Thymus (tissue), 11 donors: Measurements from ENCODE around the gene DHPS. TPM values are rescaled to one million over a fixed set of nuclear protein-coding genes. Genes with fewer than 3 reads are reported as not detected.

Experiments
- DNase-seq, 9 donors: peaks; one replicate each; pipeline ENCODE4 v3.0.0-alpha.2; 2013; ENCODE audit warnings: low spot score in 9 of 9, low read depth in 6 of 9, missing footprints in 1 of 9
- H3K27ac ChIP-seq, 2 donors: one replicate each; pipeline ENCODE4 v1.5.1; 2013; ENCODE audit warnings: control low read depth in 1 of 2, low read depth in 1 of 2, low read length in 1 of 2, mild to moderate bottlenecking in 1 of 2, moderate library complexity in 1 of 2
- H3K27me3 ChIP-seq, 2 donors: one replicate each; pipeline ENCODE4 v1.5.1; 2013; ENCODE audit warnings: low read length in 1 of 2; ENCODE audit not compliant: control insufficient read depth in 2 of 2, insufficient read depth in 1 of 2
- H3K36me3 ChIP-seq, 2 donors: one replicate each; pipeline ENCODE4 v1.5.1; 2013; ENCODE audit warnings: low read length in 1 of 2, mild to moderate bottlenecking in 1 of 2, moderate library complexity in 1 of 2; ENCODE audit not compliant: control insufficient read depth in 2 of 2, insufficient read depth in 2 of 2
- H3K4me1 ChIP-seq, 2 donors: one replicate each; pipeline ENCODE4 v1.5.1; 2013; ENCODE audit warnings: low read length in 2 of 2; ENCODE audit not compliant: control insufficient read depth in 2 of 2, insufficient read depth in 2 of 2
- H3K4me3 ChIP-seq, 2 donors: one replicate each; pipeline ENCODE4 v1.5.1; 2013; ENCODE audit warnings: low read length in 2 of 2, control low read depth in 1 of 2, mild to moderate bottlenecking in 1 of 2
- H3K9me3 ChIP-seq, 2 donors: one replicate each; pipeline ENCODE4 v1.5.1; 2013; ENCODE audit warnings: low read length in 1 of 2, mild to moderate bottlenecking in 1 of 2; ENCODE audit not compliant: control insufficient read depth in 2 of 2, insufficient read depth in 1 of 2
- WGBS: extraction: QIAGEN DNeasy Blood & Tissue Kit; methylation state at CpG from one replicate; pipeline ENCODE4 v1.1.7; 2013; 5-methylcytosine and 5-hydroxymethylcytosine counted together
- polyA plus RNA-seq: library from polyadenylated mRNA; stranded (reverse); fragments of 200-250 nt; gene quantifications from one replicate; pipeline ENCODE4 v1.2.3, GENCODE V29; 2013
- total RNA-seq: library from RNA; stranded (reverse); fragments of 120-200 nt; gene quantifications from one replicate; pipeline ENCODE4 v1.2.4, GENCODE V29; 2013
- donor health status: healthy.

The DHPS gene
- total and polyA plus RNA-seq, 2 donors: 74.3 to 97.3 TPM

GRCh38 chr19:12629215-12629614 is 52.5 kb downstream of the DHPS start:
- Histone ChIP-seq H3K27me3 (no peaks in the 10 kb centered on the region), H3K36me3 (peaks cover 42 to 46% of the 10 kb centered on the region in 2 donors), H3K9me3 (peaks cover 7 to 21% of the 10 kb centered on the region in 2 donors), H3K4me1 (no peaks in the 10 kb centered on the region), H3K4me3 (no peak overlapping the region), H3K27ac (no peak overlapping the region)
- DNase-seq: no peak
- over 99% methylated on average over 7 of the region's 7 CpGs for WGBS

- WGBS: 98% methylated on average over 17 of the region's 17 CpGs
- peaks cover 7 to 21% of the 10 kb centered on the region in 2 donors for H3K9me3 ChIP-seq
- H3K36me3 ChIP-seq: peaks cover 46 to 47% of the 10 kb centered on the region in 2 donors
- H3K27ac ChIP-seq: no peak overlapping the region
- no peak overlapping the region for H3K4me3 ChIP-seq
- DNase-seq: no peak
- no peaks in the 10 kb centered on the region for H3K4me1 ChIP-seq
- H3K27me3 ChIP-seq: no peaks in the 10 kb centered on the region
Measured at GRCh38 chr19:12628040-12629022, 53.3 kb downstream of the DHPS start.

- Histone ChIP-seq H3K27ac (no peak overlapping the region), H3K27me3 (no peaks in the 10 kb centered on the region), H3K9me3 (peaks cover 7 to 21% of the 10 kb centered on the region in 2 donors), H3K4me3 (no peak overlapping the region), H3K4me1 (no peaks in the 10 kb centered on the region), H3K36me3 (peaks cover 46 to 47% of the 10 kb centered on the region in 2 donors)
- DNase-seq: no peak
- 92% methylated on average over 8 of the region's 8 CpGs for whole genome bisulfite sequencing
Measured at GRCh38 chr19:12626958-12627357, 54.7 kb downstream of the DHPS start.

Other genes starting within 250 kb of the DHPS start
- 9.5 TPM for gene ZNF443, start 240.9 kb downstream of the DHPS start, total RNA-seq
- 5.5 TPM for gene ZNF443, start 240.9 kb downstream of the DHPS start, polyA plus RNA-seq
- 5.0 TPM for gene ZNF709, start 197.1 kb downstream of the DHPS start, total RNA-seq
- gene ZNF709, start 197.1 kb downstream of the DHPS start, polyA plus RNA-seq: 2.2 TPM
- gene ZNF564, start 130.4 kb downstream of the DHPS start, total RNA-seq: 12.3 TPM
- 10.3 TPM for gene ZNF564, start 130.4 kb downstream of the DHPS start, polyA plus RNA-seq
- gene ZNF490, start 71.1 kb downstream of the DHPS start, total RNA-seq: 6.0 TPM
- gene ZNF490, start 71.1 kb downstream of the DHPS start, polyA plus RNA-seq: 1.6 TPM
- gene ZNF791, start 71.0 kb downstream of the DHPS start, total RNA-seq: 8.6 TPM
- gene ZNF791, start 71.0 kb downstream of the DHPS start, polyA plus RNA-seq: 9.1 TPM
- 25.3 TPM for gene MAN2B1, start 15.1 kb downstream of the DHPS start, total RNA-seq
- gene MAN2B1, start 15.1 kb downstream of the DHPS start, polyA plus RNA-seq: 49.1 TPM
- gene WDR83, start 15.1 kb downstream of the DHPS start, total RNA-seq: 13.2 TPM
- 19.6 TPM for gene WDR83, start 15.1 kb downstream of the DHPS start, polyA plus RNA-seq
- gene GNG14, start 6.1 kb upstream of the DHPS start, total RNA-seq: not detected
- 0.14 TPM for gene GNG14, start 6.1 kb upstream of the DHPS start, polyA plus RNA-seq
- gene FBXW9, start 14.8 kb upstream of the DHPS start, total RNA-seq: 6.2 TPM
- gene FBXW9, start 14.8 kb upstream of the DHPS start, polyA plus RNA-seq: 6.5 TPM
- 10.9 TPM for gene TNPO2, start 42.1 kb upstream of the DHPS start, total RNA-seq
- gene TNPO2, start 42.1 kb upstream of the DHPS start, polyA plus RNA-seq: 28.3 TPM
- 268 TPM for gene TRIR, start 52.8 kb upstream of the DHPS start, total RNA-seq
- gene TRIR, start 52.8 kb upstream of the DHPS start, polyA plus RNA-seq: 290 TPM
- gene GET3, start 55.6 kb upstream of the DHPS start, total RNA-seq: 67.2 TPM
- gene GET3, start 55.6 kb upstream of the DHPS start, polyA plus RNA-seq: 50.0 TPM
- gene BEST2, start 69.9 kb upstream of the DHPS start, total RNA-seq: not detected
- gene BEST2, start 69.9 kb upstream of the DHPS start, polyA plus RNA-seq: 0.46 TPM
- gene HOOK2, start 93.7 kb upstream of the DHPS start, total RNA-seq: 8.7 TPM
- gene HOOK2, start 93.7 kb upstream of the DHPS start, polyA plus RNA-seq: 36.4 TPM
- 121 TPM for gene JUNB, start 109.6 kb upstream of the DHPS start, total RNA-seq
- 139 TPM for gene JUNB, start 109.6 kb upstream of the DHPS start, polyA plus RNA-seq
- 202 TPM for gene PRDX2, start 119.9 kb upstream of the DHPS start, total RNA-seq
- 113 TPM for gene PRDX2, start 119.9 kb upstream of the DHPS start, polyA plus RNA-seq
- gene THSD8, start 120.2 kb upstream of the DHPS start, total RNA-seq: 9.9 TPM
- 4.1 TPM for gene THSD8, start 120.2 kb upstream of the DHPS start, polyA plus RNA-seq
- gene RNASEH2A, start 124.7 kb upstream of the DHPS start, total RNA-seq: 30.3 TPM
- gene RNASEH2A, start 124.7 kb upstream of the DHPS start, polyA plus RNA-seq: 8.4 TPM
- 1.7 TPM for gene RTBDN, start 152.7 kb upstream of the DHPS start, total RNA-seq
- 1.6 TPM for gene RTBDN, start 152.7 kb upstream of the DHPS start, polyA plus RNA-seq
- 0.38 TPM for gene MAST1, start 156.6 kb upstream of the DHPS start, total RNA-seq
- gene MAST1, start 156.6 kb upstream of the DHPS start, polyA plus RNA-seq: 0.91 TPM
- 14.6 TPM for gene DNASE2, start 199.6 kb upstream of the DHPS start, total RNA-seq
- 20.8 TPM for gene DNASE2, start 199.6 kb upstream of the DHPS start, polyA plus RNA-seq
- gene KLF1, start 205.3 kb upstream of the DHPS start, total RNA-seq: 2.5 TPM
- gene KLF1, start 205.3 kb upstream of the DHPS start, polyA plus RNA-seq: 0.09 TPM
- 21.9 TPM for gene GCDH, start 209.3 kb upstream of the DHPS start, total RNA-seq
- 33.6 TPM for gene GCDH, start 209.3 kb upstream of the DHPS start, polyA plus RNA-seq
- gene SYCE2, start 237.4 kb upstream of the DHPS start, total RNA-seq: 1.6 TPM
- gene SYCE2, start 237.4 kb upstream of the DHPS start, polyA plus RNA-seq: 0.48 TPM